SK-N-SH (cell line): Measurements from ENCODE around the gene SNRNP70.

Experiments used
- EZH2phosphoT487 ChIP-seq: fragments of 200-600 bp; sonication (generic); IDR thresholded peaks from 2 replicates; pipeline ENCODE4 v1.6.1; 2017; ENCODE audit warnings: low read depth, mixed run types, mild to moderate bottlenecking, antibody characterized with exemption, moderate library complexity, borderline replicate concordance
- NFIC ChIP-seq: IDR thresholded peaks from 2 replicates; pipeline ENCODE4 v1.4.0; 2012; ENCODE audit warnings: borderline replicate concordance
- POLR2AphosphoS5 ChIP-seq: IDR thresholded peaks from 2 replicates; pipeline ENCODE4 v1.6.1; 2012; ENCODE audit warnings: low read depth, low read length
- SIN3A ChIP-seq: IDR thresholded peaks from 2 replicates; pipeline ENCODE4 v1.6.1; 2012; ENCODE audit warnings: low read depth, mild to moderate bottlenecking, low read length, moderate library complexity, borderline replicate concordance
- TAF1 ChIP-seq: IDR thresholded peaks from 2 replicates; pipeline ENCODE4 v1.6.1; 2012; ENCODE audit warnings: low read depth, mild to moderate bottlenecking, low read length, moderate library complexity, borderline replicate concordance
- TF ChIP-seq, protein P1 (sequence below): fragments of 200-600 bp; sonication (generic); IDR thresholded peaks from 2 replicates; pipeline ENCODE4 v1.6.1; 2017; ENCODE audit warnings: antibody characterized with exemption, mild to moderate bottlenecking, moderate library complexity
- TF ChIP-seq, protein P2 (sequence below): IDR thresholded peaks from 2 replicates; pipeline ENCODE4 v1.4.0; 2012; ENCODE audit warnings: low read depth, borderline replicate concordance

DNA sequence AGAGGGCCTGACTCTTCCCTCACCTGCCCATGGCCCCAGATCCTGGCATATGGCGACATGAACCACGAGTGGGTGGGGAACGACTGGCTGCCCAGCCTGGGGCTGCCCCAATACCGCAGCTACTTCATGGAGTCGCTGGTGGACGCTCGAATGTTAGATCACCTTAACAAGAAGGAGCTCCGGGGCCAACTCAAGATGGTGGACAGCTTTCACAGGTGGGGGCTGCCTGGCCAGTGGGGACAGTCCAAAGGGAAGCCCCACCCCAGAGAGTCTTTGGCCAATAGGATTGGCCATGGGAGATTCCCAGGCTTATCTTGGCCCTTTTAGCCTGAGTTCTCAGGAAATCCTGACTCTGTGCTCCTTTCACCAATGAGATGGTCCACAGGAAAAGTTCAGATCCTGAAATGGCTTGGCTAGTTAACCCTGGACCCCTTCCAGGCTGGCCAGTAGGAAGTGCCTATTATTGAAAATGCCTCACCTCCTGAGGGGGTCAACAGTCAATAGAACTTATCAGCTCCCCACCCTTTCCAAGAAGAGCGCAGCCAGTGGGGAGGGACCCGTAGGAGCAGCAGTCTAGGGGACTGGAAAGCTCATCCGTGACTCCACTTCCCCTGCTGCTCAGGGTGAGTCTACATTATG is 62.9 kb downstream of the SNRNP70 start:
- TF ChIP-seq, protein P1, sequence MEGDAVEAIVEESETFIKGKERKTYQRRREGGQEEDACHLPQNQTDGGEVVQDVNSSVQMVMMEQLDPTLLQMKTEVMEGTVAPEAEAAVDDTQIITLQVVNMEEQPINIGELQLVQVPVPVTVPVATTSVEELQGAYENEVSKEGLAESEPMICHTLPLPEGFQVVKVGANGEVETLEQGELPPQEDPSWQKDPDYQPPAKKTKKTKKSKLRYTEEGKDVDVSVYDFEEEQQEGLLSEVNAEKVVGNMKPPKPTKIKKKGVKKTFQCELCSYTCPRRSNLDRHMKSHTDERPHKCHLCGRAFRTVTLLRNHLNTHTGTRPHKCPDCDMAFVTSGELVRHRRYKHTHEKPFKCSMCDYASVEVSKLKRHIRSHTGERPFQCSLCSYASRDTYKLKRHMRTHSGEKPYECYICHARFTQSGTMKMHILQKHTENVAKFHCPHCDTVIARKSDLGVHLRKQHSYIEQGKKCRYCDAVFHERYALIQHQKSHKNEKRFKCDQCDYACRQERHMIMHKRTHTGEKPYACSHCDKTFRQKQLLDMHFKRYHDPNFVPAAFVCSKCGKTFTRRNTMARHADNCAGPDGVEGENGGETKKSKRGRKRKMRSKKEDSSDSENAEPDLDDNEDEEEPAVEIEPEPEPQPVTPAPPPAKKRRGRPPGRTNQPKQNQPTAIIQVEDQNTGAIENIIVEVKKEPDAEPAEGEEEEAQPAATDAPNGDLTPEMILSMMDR: no peak
- TF ChIP-seq TAF1 (no peak), POLR2AphosphoS5 (no peak), EZH2phosphoT487 (no peak), SIN3A (no peak), NFIC (no peak)
- TF ChIP-seq, protein P2, sequence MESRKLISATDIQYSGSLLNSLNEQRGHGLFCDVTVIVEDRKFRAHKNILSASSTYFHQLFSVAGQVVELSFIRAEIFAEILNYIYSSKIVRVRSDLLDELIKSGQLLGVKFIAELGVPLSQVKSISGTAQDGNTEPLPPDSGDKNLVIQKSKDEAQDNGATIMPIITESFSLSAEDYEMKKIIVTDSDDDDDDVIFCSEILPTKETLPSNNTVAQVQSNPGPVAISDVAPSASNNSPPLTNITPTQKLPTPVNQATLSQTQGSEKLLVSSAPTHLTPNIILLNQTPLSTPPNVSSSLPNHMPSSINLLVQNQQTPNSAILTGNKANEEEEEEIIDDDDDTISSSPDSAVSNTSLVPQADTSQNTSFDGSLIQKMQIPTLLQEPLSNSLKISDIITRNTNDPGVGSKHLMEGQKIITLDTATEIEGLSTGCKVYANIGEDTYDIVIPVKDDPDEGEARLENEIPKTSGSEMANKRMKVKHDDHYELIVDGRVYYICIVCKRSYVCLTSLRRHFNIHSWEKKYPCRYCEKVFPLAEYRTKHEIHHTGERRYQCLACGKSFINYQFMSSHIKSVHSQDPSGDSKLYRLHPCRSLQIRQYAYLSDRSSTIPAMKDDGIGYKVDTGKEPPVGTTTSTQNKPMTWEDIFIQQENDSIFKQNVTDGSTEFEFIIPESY: no peak
